ENCODE data around the gene DPPA2. TPM values are rescaled to one million over a fixed set of nuclear protein-coding genes. Genes with fewer than 3 reads are reported as not detected.
A peak's percentile ranks its signal among the peaks of the same experiment; 100 is the strongest.

DPPA2 gene
- polyA plus RNA-seq, 1 donor, result 0.03 TPM

GRCh38 chr3:109265295-109265694 lies 51.0 kb downstream of the DPPA2 start:
- DNase-seq, result no peak
- Histone ChIP-seq H3K4me1 (ENCODE audit: control insufficient read depth, insufficient read depth, low read length) (no peaks in the 10 kb centered on the region), H3K27me3 (ENCODE audit: control insufficient read depth, insufficient read depth, low read length) (no peaks in the 10 kb centered on the region), H3K36me3 (ENCODE audit: control insufficient read depth, insufficient read depth, low read length) (no peaks in the 10 kb centered on the region), H3K9me3 (ENCODE audit: control insufficient read depth, low read depth, low read length) (no peaks in the 10 kb centered on the region), H3K27ac (ENCODE audit: low read length) (no peak overlapping the region), H3K4me3 (ENCODE audit: low read length) (no peak overlapping the region)
- WGBS (ENCODE audit: insufficient coverage, low lambda C conversion rate), result no CpG with 5 or more reads among the region's 2 CpGs

GRCh38 chr3:109257269-109257668 lies 59.0 kb downstream of the DPPA2 start:
- Histone ChIP-seq H3K4me3 (ENCODE audit: low read length) (no peak overlapping the region), H3K36me3 (ENCODE audit: control insufficient read depth, insufficient read depth, low read length) (no peaks in the 10 kb centered on the region), H3K27me3 (ENCODE audit: control insufficient read depth, insufficient read depth, low read length) (no peaks in the 10 kb centered on the region), H3K4me1 (ENCODE audit: control insufficient read depth, insufficient read depth, low read length) (no peaks in the 10 kb centered on the region), H3K27ac (ENCODE audit: low read length) (no peak overlapping the region), H3K9me3 (ENCODE audit: control insufficient read depth, low read depth, low read length) (no peaks in the 10 kb centered on the region)
- peak; percentile 20 to 45 for DNase-seq
- WGBS (ENCODE audit: insufficient coverage, low lambda C conversion rate), result 50% methylated on average over 2 of the region's 2 CpGs

GRCh38 chr3:109254770-109255169 lies 61.5 kb downstream of the DPPA2 start:
- no CpG with 5 or more reads among the region's 5 CpGs for WGBS (ENCODE audit: insufficient coverage, low lambda C conversion rate)
- no peaks in the 10 kb centered on the region for H3K36me3 ChIP-seq (ENCODE audit: control insufficient read depth, insufficient read depth, low read length)
- H3K4me3 ChIP-seq (ENCODE audit: low read length), result no peak overlapping the region
- H3K4me1 ChIP-seq (ENCODE audit: control insufficient read depth, insufficient read depth, low read length), result no peaks in the 10 kb centered on the region
- no peaks in the 10 kb centered on the region for H3K27me3 ChIP-seq (ENCODE audit: control insufficient read depth, insufficient read depth, low read length)
- DNase-seq, result no peak
- H3K27ac ChIP-seq (ENCODE audit: low read length), result no peak overlapping the region
- no peaks in the 10 kb centered on the region for H3K9me3 ChIP-seq (ENCODE audit: control insufficient read depth, low read depth, low read length)

- H3K27ac ChIP-seq (ENCODE audit: low read length), result no peak overlapping the region
- no peaks in the 10 kb centered on the region for H3K27me3 ChIP-seq (ENCODE audit: control insufficient read depth, insufficient read depth, low read length)
- WGBS (ENCODE audit: insufficient coverage, low lambda C conversion rate), result 60% methylated on average over 1 of the region's 3 CpGs
- no peaks in the 10 kb centered on the region for H3K4me1 ChIP-seq (ENCODE audit: control insufficient read depth, insufficient read depth, low read length)
- no peak overlapping the region for H3K4me3 ChIP-seq (ENCODE audit: low read length)
- no peak for DNase-seq
- no peaks in the 10 kb centered on the region for H3K9me3 ChIP-seq (ENCODE audit: control insufficient read depth, low read depth, low read length)
- no peaks in the 10 kb centered on the region for H3K36me3 ChIP-seq (ENCODE audit: control insufficient read depth, insufficient read depth, low read length)
These were observed 63.7 kb downstream of the DPPA2 start for GRCh38 chr3:109252641-109253040.

Other genes starting within 250 kb of the DPPA2 start
- 0.01 TPM for gene MORC1, start 198.4 kb downstream of the DPPA2 start, polyA plus RNA-seq
- gene C3orf85, start 179.8 kb downstream of the DPPA2 start, polyA plus RNA-seq, result 95.5 TPM
- gene DPPA4, start 21.0 kb upstream of the DPPA2 start, polyA plus RNA-seq, result 1.3 TPM

Data from large intestine (tissue), 3 donors.